ENCODE results near the gene PLEKHG4.

The PLEKHG4 gene

GRCh38 chr16:67254801-67255552 is 24.4 kb upstream of the PLEKHG4 start:
- no peak for DNase-seq (ENCODE audit: low read depth, low spot score)
- Histone ChIP-seq H3K9ac (ENCODE audit: insufficient read length, low read depth) (no peak overlapping the region), H3K4me3 (ENCODE audit: insufficient read length, low read depth) (no peak overlapping the region), H3K4me1 (ENCODE audit: insufficient read depth, insufficient read length) (peaks cover 1% of the 10 kb centered on the region), H3K9me3 (ENCODE audit: insufficient read depth, low read length) (no peaks in the 10 kb centered on the region), H3K36me3 (ENCODE audit: insufficient read depth, insufficient read length, low read length) (peaks cover 3% of the 10 kb centered on the region), H3K27me3 (ENCODE audit: insufficient read depth, insufficient read length) (peaks cover 11% of the 10 kb centered on the region)
- TF ChIP-seq SUZ12 (IDR thresholded peaks at IDR 0.05; ENCODE audit: extremely low read depth, insufficient read depth, insufficient read length) (no peak), ZNF274 (IDR thresholded peaks at IDR 0.05; ENCODE audit: low read depth, low read length) (no peak)

GRCh38 chr16:67255553-67256221 is 23.6 kb upstream of the PLEKHG4 start:
- Histone ChIP-seq H3K36me3 (ENCODE audit: insufficient read depth, insufficient read length, low read length) (peaks cover 3% of the 10 kb centered on the region), H3K4me1 (ENCODE audit: insufficient read depth, insufficient read length) (no peaks in the 10 kb centered on the region), H3K27me3 (ENCODE audit: insufficient read depth, insufficient read length) (peaks cover 5% of the 10 kb centered on the region), H3K9ac (ENCODE audit: insufficient read length, low read depth) (no peak overlapping the region), H3K4me3 (ENCODE audit: insufficient read length, low read depth) (no peak overlapping the region), H3K9me3 (ENCODE audit: insufficient read depth, low read length) (no peaks in the 10 kb centered on the region)
- DNase-seq (ENCODE audit: low read depth, low spot score) = no peak
- TF ChIP-seq SUZ12 (IDR thresholded peaks at IDR 0.05; ENCODE audit: extremely low read depth, insufficient read depth, insufficient read length) = no peak
- no peak for TF ChIP-seq YY1 (IDR thresholded peaks at IDR 0.05; ENCODE audit: insufficient read depth, insufficient read length)
- no peak for TF ChIP-seq ZNF274 (IDR thresholded peaks at IDR 0.05; ENCODE audit: low read depth, low read length)

GRCh38 chr16:67256701-67257230 is 22.6 kb upstream of the PLEKHG4 start:
- no peaks in the 10 kb centered on the region for H3K27me3 ChIP-seq (ENCODE audit: insufficient read depth, insufficient read length)
- no peaks in the 10 kb centered on the region for H3K9me3 ChIP-seq (ENCODE audit: insufficient read depth, low read length)
- no peak for TF ChIP-seq SUZ12 (IDR thresholded peaks at IDR 0.05; ENCODE audit: extremely low read depth, insufficient read depth, insufficient read length)
- TF ChIP-seq ZNF274 (IDR thresholded peaks at IDR 0.05; ENCODE audit: low read depth, low read length) = no peak
- no peak for TF ChIP-seq YY1 (IDR thresholded peaks at IDR 0.05; ENCODE audit: insufficient read depth, insufficient read length)
- no peak for DNase-seq (ENCODE audit: low read depth, low spot score)
- H3K9ac ChIP-seq (ENCODE audit: insufficient read length, low read depth) = no peak overlapping the region
- H3K4me1 ChIP-seq (ENCODE audit: insufficient read depth, insufficient read length) = no peaks in the 10 kb centered on the region
- peaks cover 3% of the 10 kb centered on the region for H3K36me3 ChIP-seq (ENCODE audit: insufficient read depth, insufficient read length, low read length)
- no peak overlapping the region for H3K4me3 ChIP-seq (ENCODE audit: insufficient read length, low read depth)

- Histone ChIP-seq H3K36me3 (ENCODE audit: insufficient read depth, insufficient read length, low read length) (peaks cover under 1% of the 10 kb centered on the region), H3K9ac (ENCODE audit: insufficient read length, low read depth) (no peak overlapping the region), H3K27me3 (ENCODE audit: insufficient read depth, insufficient read length) (no peaks in the 10 kb centered on the region), H3K9me3 (ENCODE audit: insufficient read depth, low read length) (no peaks in the 10 kb centered on the region), H3K4me3 (ENCODE audit: insufficient read length, low read depth) (no peak overlapping the region), H3K4me1 (ENCODE audit: insufficient read depth, insufficient read length) (no peaks in the 10 kb centered on the region)
- DNase-seq (ENCODE audit: low read depth, low spot score) = no peak
- TF ChIP-seq ZNF274 (IDR thresholded peaks at IDR 0.05; ENCODE audit: low read depth, low read length) (no peak), SUZ12 (IDR thresholded peaks at IDR 0.05; ENCODE audit: extremely low read depth, insufficient read depth, insufficient read length) (no peak), YY1 (IDR thresholded peaks at IDR 0.05; ENCODE audit: insufficient read depth, insufficient read length) (no peak)
Observed at GRCh38 chr16:67257486-67258160, 21.7 kb upstream of the PLEKHG4 start.

- Histone ChIP-seq H3K36me3 (ENCODE audit: insufficient read depth, insufficient read length, low read length) (no peaks in the 10 kb centered on the region), H3K9ac (ENCODE audit: insufficient read length, low read depth) (no peak overlapping the region), H3K27me3 (ENCODE audit: insufficient read depth, insufficient read length) (no peaks in the 10 kb centered on the region), H3K9me3 (ENCODE audit: insufficient read depth, low read length) (no peaks in the 10 kb centered on the region), H3K4me3 (ENCODE audit: insufficient read length, low read depth) (no peak overlapping the region), H3K4me1 (ENCODE audit: insufficient read depth, insufficient read length) (no peaks in the 10 kb centered on the region)
- TF ChIP-seq SUZ12 (IDR thresholded peaks at IDR 0.05; ENCODE audit: extremely low read depth, insufficient read depth, insufficient read length) (no peak), YY1 (IDR thresholded peaks at IDR 0.05; ENCODE audit: insufficient read depth, insufficient read length) (no peak), ZNF274 (IDR thresholded peaks at IDR 0.05; ENCODE audit: low read depth, low read length) (no peak)
- DNase-seq (ENCODE audit: low read depth, low spot score) = no peak
Observed at GRCh38 chr16:67258161-67258835, 21.0 kb upstream of the PLEKHG4 start.

GRCh38 chr16:67259705-67260104 is 19.6 kb upstream of the PLEKHG4 start:
- Histone ChIP-seq H3K4me3 (ENCODE audit: insufficient read length, low read depth) (no peak overlapping the region), H3K36me3 (ENCODE audit: insufficient read depth, insufficient read length, low read length) (no peaks in the 10 kb centered on the region), H3K27me3 (ENCODE audit: insufficient read depth, insufficient read length) (no peaks in the 10 kb centered on the region), H3K9ac (ENCODE audit: insufficient read length, low read depth) (no peak overlapping the region), H3K4me1 (ENCODE audit: insufficient read depth, insufficient read length) (no peaks in the 10 kb centered on the region), H3K9me3 (ENCODE audit: insufficient read depth, low read length) (no peaks in the 10 kb centered on the region)
- TF ChIP-seq SUZ12 (IDR thresholded peaks at IDR 0.05; ENCODE audit: extremely low read depth, insufficient read depth, insufficient read length) = no peak
- no peak for TF ChIP-seq ZNF274 (IDR thresholded peaks at IDR 0.05; ENCODE audit: low read depth, low read length)
- no peak for TF ChIP-seq YY1 (IDR thresholded peaks at IDR 0.05; ENCODE audit: insufficient read depth, insufficient read length)
- no peak for DNase-seq (ENCODE audit: low read depth, low spot score)

Measured in NT2/D1 (cell line).